Stimulated activated CD4-positive, alpha-beta T cell treated with anti-CD3 and anti-CD28 coated beads, Interleukin-4, amount 100 ng/mL, for 4 hours (primary cell): ENCODE results near the gene DDX17.

Experiments used
- DNase-seq, 2 experiments: peaks; one replicate each; pipeline ENCODE4 v3.0.0-alpha.2; 2020

DDX17 gene

GRCh38 chr22:38448945-38449745, 57.0 kb downstream of the DDX17 start:
- DNase-seq, result no peak

DNA sequence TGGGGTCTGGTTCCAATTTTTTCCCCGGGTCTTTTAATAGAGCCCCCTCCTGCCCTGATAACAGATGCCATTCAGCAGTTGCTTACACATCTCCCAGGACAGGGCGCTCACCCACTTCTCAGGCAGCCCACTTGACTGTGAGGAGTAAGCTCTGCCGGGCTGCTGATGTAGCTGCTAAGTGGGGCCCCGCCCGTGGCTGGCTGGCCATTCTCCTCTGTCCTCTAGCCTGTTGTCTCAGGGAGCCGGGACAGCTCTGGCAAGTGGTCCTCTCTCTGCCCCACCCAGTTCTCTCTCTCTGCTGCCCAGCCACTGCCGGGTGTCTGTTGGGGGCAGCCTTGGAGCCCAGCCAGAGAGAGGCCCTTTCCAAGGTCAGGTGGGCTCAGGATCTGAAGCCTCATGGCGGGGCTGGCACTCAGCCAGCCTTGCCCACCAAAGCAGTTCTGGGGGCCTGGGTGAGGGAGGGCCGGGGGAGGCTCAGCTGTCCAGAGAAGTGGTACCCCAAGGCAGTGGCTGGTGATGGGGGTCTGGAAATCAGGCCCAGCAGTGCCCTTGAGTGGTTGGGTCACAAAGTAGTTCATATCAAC, 60.0 kb downstream of the DDX17 start:
- no peak for DNase-seq

DNA sequence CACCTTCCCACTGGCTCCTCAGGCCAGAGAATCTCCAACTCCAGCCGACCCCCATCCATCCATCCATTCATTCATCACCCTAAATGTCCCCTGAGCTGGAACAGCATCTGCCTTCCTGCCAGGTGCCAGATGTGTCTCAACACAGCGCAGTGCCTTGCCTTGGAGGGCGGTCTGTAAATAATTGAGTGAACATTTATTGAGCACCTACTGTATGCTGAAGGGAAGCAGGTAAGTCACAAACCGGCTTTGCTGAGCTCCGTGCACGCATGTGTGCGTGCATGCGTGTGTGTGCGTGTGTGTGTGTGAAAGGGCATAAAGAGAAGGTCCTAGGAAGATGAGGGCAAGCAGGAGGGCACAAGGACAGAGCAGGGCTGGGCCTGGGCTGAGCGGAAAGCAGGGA, 61.3 kb downstream of the DDX17 start:
- no peak for DNase-seq

DNA sequence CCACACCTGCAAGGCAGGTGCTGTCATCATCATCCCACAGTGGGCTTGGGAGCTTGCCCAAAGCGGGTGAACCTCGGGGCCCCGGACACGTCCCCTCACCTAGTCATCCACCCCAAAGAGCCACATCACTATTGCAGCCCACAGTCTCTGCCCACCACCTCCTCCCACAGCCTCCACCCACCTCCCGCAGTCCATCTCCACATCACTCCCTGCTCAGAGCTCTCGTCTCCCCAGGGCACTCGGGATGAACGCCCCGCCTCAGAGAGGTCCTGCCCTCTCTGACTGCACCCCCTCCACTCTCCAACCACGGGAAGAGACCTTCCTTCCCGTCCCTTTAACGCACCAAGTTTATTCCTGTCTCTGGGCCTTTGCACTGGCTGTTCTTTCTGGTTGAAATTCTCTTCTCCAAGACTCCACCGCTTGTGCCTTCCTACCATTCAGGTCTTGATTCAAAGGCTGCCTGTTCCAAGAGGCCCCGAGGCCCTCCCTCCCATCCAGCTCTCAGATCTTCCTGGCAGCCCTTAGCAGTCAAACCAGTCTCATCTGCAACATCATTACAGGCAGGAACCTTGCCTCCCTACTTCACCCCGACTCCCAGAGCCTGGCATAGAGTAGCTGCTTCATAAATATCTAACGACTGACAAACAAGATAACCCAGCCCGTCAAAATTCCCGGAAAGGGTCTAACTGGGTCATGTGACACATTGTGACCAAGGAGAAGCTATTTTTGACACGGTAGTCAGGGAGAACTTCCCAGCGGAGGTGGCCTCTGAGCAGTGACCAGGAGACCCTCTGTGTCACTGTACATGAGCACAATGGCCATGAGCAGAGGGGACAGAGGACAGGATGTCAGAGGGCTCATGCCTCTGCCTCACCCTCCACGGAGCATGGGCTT, 62.2 kb downstream of the DDX17 start:
- DNase-seq, result no peak

- no peak for DNase-seq
Observed at GRCh38 chr22:38442967-38443627, 63.0 kb downstream of the DDX17 start.

- no peak for DNase-seq
Observed at GRCh38 chr22:38441620-38442287, 64.4 kb downstream of the DDX17 start.

- no peak for DNase-seq
Observed at GRCh38 chr22:38440747-38441350, 65.3 kb downstream of the DDX17 start.

GRCh38 chr22:38437416-38437815, 68.7 kb downstream of the DDX17 start:
- DNase-seq, result no peak

DNA sequence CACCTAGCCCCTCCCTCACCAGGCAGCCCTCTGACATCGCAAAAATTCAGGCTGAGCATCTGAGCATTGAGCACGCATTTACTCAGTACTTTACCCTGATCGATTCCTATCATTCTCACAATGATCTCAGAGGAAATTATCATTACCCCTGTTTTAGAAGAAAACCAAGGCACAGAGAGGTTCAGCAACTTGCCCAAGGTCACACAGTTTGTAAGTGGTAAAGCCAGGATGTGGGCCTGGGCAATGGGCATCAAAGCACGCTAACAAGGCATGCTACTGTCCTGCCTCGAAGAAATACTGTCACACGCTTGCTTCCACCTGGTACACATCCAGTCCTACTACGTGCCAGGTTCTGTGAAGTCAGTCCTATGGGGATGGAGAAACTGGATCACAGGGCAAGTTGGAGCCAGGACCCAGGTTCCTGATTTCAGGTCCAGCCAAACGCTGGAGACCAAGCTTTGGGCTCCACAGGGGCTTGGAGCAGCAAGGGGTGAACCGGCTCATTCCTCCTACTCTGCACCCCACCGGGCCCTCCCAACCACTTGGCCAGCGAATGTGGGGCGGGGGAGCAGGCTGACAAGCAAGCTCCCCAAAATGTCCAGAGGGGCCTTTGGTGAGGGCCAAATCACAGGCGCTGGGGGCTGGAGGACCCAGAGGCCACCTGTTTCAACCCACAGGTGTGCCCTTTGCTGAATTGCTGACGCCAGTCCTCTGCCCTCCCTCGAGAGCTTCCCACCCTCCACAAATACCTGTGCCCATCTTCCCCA, 69.3 kb downstream of the DDX17 start:
- no peak for DNase-seq

- no peak for DNase-seq
Observed at GRCh38 chr22:38435965-38436364, 70.1 kb downstream of the DDX17 start.

DNA sequence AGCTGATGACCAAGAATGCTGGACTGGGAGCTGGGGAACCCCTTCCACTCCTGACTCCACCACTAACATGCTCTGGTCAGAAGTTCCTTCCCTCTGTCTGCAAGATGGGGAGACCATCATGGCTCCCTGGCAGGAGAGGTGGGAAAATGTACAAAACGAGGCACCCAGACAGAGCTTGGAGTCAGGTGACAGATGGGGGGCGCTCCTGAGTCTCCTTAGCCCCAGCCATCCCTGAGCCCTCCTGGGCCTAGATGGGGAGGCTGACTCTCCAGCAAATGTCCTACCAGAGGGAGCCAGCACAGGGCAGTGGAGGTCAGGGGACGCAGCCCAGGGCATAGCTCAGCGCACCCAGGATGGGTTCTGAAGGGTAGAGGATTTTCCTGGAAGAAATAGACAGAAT, 71.1 kb downstream of the DDX17 start:
- DNase-seq, result no peak

GRCh38 chr22:38433871-38434270, 72.2 kb downstream of the DDX17 start:
- DNase-seq, result no peak
